Activated CD4-positive, alpha-beta T cell treated with anti-CD3 and anti-CD28 coated beads for 1 hour (primary cell): Measurements from ENCODE around the gene PTPN14.

Experiments used
- DNase-seq: peaks from one replicate; pipeline ENCODE4 v3.0.0-alpha.2; 2020

The PTPN14 gene

GRCh38 chr1:214473862-214474261 is 77.5 kb downstream of the PTPN14 start:
- DNase-seq, result no peak

- no peak for DNase-seq
Observed at GRCh38 chr1:214473387-214473786, 78.0 kb downstream of the PTPN14 start.

- DNase-seq, result no peak
Observed at GRCh38 chr1:214472364-214472763, 79.0 kb downstream of the PTPN14 start.

- no peak for DNase-seq
Observed at GRCh38 chr1:214471458-214471857, 79.9 kb downstream of the PTPN14 start.

GRCh38 chr1:214470132-214470531 is 81.3 kb downstream of the PTPN14 start:
- DNase-seq, result no peak

GRCh38 chr1:214469290-214469689 is 82.1 kb downstream of the PTPN14 start:
- no peak for DNase-seq

GRCh38 chr1:214467078-214467585 is 84.3 kb downstream of the PTPN14 start:
- no peak for DNase-seq

GRCh38 chr1:214466403-214467077 is 84.9 kb downstream of the PTPN14 start:
- DNase-seq, result no peak

- no peak for DNase-seq
Observed at GRCh38 chr1:214464445-214465287, 86.7 kb downstream of the PTPN14 start.

- no peak for DNase-seq
Observed at GRCh38 chr1:214463596-214463995, 87.8 kb downstream of the PTPN14 start.

- no peak for DNase-seq
Observed at GRCh38 chr1:214462882-214463281, 88.5 kb downstream of the PTPN14 start.

- DNase-seq, result no peak
Observed at GRCh38 chr1:214461305-214461704, 90.1 kb downstream of the PTPN14 start.

GRCh38 chr1:214460304-214460916 is 91.0 kb downstream of the PTPN14 start:
- DNase-seq, result no peak

GRCh38 chr1:214459895-214460294 is 91.5 kb downstream of the PTPN14 start:
- no peak for DNase-seq

- DNase-seq, result no peak
Observed at GRCh38 chr1:214458541-214458940, 92.9 kb downstream of the PTPN14 start.

GRCh38 chr1:214455971-214456867 is 95.2 kb downstream of the PTPN14 start:
- no peak for DNase-seq

- no peak for DNase-seq
Observed at GRCh38 chr1:214455479-214455878, 95.9 kb downstream of the PTPN14 start.

- no peak for DNase-seq
Observed at GRCh38 chr1:214454569-214455396, 96.6 kb downstream of the PTPN14 start.

GRCh38 chr1:214453109-214453722 is 98.2 kb downstream of the PTPN14 start:
- DNase-seq, result no peak

- no peak for DNase-seq
Observed at GRCh38 chr1:214452152-214452784, 99.1 kb downstream of the PTPN14 start.

- no peak for DNase-seq
Observed at GRCh38 chr1:214451596-214451995, 99.8 kb downstream of the PTPN14 start.
